A204.1 (cell line): ENCODE measurements around the gene BMAL2.

Experiments used
- FAIRE-seq: peaks from 2 replicates; lab custom pipeline; 2012; peaks lifted over from hg19 to GRCh38; lab: Jason Lieb, UNC

BMAL2 gene, protein sequence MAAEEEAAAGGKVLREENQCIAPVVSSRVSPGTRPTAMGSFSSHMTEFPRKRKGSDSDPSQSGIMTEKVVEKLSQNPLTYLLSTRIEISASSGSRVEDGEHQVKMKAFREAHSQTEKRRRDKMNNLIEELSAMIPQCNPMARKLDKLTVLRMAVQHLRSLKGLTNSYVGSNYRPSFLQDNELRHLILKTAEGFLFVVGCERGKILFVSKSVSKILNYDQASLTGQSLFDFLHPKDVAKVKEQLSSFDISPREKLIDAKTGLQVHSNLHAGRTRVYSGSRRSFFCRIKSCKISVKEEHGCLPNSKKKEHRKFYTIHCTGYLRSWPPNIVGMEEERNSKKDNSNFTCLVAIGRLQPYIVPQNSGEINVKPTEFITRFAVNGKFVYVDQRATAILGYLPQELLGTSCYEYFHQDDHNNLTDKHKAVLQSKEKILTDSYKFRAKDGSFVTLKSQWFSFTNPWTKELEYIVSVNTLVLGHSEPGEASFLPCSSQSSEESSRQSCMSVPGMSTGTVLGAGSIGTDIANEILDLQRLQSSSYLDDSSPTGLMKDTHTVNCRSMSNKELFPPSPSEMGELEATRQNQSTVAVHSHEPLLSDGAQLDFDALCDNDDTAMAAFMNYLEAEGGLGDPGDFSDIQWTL

GRCh38 chr12:27332714-27333402 lies at the start of gene BMAL2:
Gene BMAL2, plus strand, starts transcription at chr12:27332836. Its CDS starts 237 bp downstream, at chr12:27333073.
- FAIRE-seq: no peak

- FAIRE-seq: no peak
Observed at GRCh38 chr12:27284021-27284420, 48.6 kb upstream of the BMAL2 start.

GRCh38 chr12:27284751-27285150 lies 47.9 kb upstream of the BMAL2 start:
- FAIRE-seq: no peak

DNA sequence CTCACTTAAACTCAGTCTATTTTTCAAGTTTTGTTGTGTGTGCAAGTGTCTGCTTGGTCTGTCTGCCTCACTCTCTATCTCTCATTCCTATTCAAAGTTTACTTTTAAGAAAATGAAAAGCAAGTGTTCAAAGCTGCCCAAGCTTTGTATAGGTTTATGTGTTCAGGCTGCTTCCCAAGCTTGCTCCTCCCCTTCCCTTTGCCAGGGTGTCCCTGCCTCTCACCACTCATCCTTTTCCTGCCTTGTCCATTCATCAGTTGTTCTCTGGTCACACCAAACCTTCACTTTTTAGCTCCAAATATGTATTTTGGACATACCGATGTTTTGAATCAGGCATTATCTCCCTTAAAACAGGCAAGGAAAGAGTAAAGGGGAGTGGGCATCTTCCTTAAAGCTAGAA lies 47.2 kb upstream of the BMAL2 start:
- FAIRE-seq: no peak

DNA sequence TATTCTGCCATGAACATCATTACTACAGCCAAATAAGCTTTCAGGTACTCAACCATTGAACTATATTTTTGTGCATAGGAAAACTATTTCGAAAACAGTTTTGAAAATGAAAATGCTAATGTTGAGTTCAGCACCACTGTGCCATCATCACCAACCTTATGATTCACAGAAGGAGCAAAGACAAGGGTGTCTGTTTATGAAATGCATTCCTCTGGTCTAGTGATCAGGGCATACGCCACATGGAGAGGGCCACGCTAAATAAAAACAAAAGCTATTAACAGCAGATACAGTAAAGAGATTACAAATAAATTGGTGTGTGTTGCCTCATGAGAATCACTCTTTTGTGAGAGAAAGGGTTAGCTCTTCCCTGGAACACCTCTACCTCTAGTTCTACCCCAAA lies 43.2 kb upstream of the BMAL2 start:
- no peak for FAIRE-seq

DNA sequence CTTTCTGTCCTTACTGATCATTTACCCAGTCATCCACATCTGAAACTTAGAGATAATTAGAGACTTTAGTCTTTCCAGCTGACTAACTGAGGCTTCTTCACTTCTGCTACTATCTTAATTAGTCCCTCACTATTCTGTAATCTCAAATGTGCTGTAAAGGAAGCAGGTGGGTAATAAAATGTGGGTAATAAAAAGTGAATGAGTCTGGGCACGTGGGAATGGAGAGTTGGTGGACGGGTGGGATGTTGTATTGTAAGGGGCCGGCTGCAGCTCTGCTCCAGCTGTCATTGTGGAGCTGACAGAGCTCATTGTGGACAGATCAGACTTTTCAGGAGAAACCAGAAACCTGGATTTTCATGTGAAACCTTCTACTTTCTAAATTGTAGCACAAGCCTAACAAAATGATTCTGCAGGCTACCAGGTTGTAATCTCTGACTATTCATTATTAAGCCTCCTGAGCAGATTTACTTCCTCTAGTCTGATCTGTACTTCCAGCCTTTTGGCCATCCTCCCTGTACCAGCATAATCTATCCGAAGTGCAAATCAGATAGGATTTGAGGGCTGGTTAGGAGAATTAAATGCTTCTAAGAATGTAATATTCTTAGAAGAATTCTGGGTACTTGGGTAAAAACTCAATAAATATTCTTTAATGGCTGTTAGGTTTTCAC lies 42.0 kb upstream of the BMAL2 start:
- no peak for FAIRE-seq

DNA sequence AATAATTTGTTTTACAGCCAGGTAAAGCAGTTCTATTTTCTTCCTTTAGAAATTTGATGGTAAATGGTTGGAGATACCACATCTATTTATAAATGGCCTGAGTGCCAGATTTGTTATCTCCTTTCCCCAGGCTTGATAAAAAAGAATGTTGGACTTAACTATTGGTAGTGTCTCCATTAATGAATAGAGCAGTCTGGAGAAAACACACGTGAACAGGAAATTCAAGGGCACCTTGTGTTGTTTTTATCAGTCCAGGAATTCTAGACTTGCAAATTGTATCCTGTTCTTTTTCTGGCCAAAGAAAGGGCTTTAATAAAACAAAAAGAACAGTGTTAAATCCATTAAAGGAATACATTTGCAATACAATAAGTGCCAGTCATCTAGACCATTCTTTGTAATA lies 40.8 kb upstream of the BMAL2 start:
- FAIRE-seq: no peak

DNA sequence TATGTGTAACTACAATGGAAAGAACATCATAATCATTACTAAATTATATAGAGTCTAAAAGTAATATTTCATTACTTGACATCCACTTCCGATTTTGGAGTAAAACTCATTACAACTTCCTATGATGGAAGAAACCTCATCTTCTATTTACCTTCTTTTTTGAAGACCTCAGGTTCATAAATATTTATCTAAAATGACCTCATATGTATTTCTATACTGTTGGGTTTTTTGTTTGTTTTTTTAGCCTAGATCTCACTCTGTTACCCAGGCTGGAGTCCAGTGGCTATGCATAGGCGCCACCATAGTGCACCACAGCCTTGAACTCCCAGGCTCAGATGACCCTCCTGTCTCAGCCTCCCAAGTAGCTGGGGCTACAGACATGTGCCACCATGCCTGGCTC lies 39.9 kb upstream of the BMAL2 start:
- FAIRE-seq: no peak

GRCh38 chr12:27293463-27293862 lies 39.2 kb upstream of the BMAL2 start:
- FAIRE-seq: no peak

DNA sequence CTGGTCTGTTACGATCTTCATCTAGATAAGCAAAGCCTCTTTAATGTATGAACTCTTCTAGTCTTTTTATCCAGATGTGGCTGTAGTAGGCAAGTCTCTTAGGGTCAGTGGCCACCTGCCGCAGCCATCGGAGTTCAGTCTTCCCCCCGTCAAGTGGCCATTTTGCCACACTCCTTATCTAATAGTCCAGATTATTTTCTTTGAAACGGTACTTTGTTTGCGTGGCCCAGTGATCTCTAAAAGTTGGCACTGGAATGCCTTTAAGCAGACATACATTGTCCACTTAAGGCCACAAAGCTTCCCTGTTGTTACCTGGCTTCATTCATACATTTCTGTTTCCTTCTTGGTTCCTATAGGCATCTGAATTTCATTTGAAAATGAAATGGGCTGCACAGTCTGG lies 36.0 kb upstream of the BMAL2 start:
- FAIRE-seq: no peak

GRCh38 chr12:27297566-27297965 lies 35.1 kb upstream of the BMAL2 start:
- FAIRE-seq: no peak

DNA sequence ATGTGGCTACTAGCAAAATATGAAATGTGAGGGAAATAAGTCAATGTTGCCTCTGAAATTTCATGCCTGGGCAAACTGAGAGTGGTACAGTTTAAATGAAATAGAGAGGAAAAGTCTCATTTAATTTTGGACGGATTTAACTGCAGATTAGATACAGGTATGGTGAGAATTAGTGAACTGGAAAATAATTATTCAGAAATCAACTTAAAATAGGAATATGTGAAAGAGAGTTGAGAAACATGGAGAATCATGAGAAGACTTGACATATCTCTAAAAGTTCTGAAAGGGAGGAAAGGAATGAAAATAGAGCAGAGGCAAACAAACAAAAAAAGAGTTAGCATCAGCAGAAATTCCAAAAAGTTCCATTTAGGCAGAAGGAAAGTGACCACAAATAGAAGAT lies 33.5 kb upstream of the BMAL2 start:
- FAIRE-seq: no peak

GRCh38 chr12:27300226-27300625 lies 32.4 kb upstream of the BMAL2 start:
- FAIRE-seq: peak; percentile 57

DNA sequence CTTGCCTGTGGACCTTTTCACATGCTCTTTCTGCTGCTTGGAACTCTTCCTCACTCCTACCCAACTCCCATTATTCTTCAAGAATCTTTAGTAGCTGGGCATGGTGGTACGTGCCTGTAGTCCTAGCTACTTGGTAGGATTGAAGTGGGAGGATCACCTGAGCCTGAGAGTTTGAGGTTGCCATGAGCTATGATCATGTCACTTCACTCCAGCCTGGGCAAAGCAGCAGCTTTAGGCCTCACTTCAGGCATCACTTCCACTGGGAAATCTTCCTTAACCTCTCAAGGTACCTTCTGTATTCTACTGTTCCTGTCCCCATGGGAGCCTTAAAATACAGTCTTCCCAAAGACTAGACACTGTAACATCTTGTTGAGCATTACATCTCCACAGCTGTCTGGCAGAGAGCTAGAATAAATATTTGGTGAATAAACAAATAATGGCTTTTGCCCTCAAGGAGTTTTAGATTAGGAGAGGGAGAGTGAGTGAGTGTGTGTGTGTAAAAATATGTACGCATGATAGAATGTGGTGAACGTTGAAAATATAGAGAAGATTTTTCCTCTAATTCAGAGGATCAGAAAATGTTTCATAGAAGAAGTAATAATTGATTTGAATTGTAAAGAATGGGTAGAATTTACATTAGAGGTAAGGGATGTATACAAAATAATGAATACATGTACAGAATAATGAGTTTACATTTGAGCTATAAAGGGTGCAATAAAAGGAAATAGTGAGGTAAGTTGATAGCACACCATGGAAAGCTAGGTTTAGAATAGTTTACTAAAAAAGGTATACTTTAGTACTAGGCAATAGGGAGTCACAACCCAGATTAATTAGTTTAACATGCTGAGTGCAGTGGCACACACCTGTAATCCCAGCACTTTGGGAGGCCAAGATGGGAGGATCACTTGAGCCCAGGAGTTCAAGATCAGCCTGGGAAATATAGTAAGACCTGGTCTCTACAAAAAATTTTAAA lies 29.2 kb upstream of the BMAL2 start:
- FAIRE-seq: no peak

- FAIRE-seq: no peak
Observed at GRCh38 chr12:27304856-27305255, 27.8 kb upstream of the BMAL2 start.

- FAIRE-seq: peak; percentile 99
Observed at GRCh38 chr12:27305673-27306456, 26.8 kb upstream of the BMAL2 start.

DNA sequence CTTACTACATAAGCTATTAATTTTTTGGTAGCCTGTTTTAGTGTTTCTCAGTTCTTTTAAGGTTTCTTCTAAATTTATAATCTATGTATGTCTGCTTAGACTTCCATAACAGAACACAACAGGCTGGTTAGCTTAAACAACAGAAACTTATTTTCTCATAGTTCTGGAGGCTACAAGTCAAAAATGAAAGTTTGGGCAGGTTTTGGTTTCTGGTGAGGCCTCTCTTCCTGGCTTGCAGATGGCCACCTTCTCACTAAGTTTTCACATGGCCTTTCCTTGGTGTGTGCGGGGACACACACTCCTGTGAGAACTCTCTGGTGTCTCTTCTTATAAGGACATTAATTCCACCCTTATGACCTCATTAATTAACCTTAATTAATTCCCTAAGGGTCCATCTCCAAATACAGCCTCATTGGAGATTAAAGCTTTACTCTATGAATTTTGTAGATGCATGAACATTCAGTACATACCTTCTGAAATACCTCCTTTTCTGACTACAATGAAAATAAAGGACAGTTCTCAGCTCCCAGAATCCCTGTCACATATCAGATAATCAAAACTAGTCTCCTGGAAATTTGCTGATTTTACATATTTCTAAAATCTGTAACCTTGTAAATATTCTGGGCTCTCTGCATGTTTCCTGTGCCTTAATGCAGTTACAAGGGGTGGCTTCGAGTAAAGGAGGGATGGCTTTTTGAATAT lies 23.2 kb upstream of the BMAL2 start:
- FAIRE-seq: no peak

DNA sequence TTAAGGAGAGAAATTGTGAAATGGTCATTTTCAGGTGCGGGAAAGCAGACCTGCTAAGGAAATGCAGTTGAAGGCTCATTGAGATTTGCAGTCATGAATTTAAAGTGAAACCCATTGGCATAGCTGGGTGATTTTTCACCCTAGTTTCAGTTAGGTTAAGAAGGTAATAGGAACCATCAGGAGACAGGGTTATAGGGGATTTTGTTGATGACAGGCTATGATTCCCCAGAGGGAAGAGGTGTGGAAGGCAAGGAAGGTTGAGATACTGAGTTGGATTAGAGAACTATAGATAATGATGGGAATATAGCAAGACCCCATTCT lies 22.7 kb upstream of the BMAL2 start:
- FAIRE-seq: no peak

DNA sequence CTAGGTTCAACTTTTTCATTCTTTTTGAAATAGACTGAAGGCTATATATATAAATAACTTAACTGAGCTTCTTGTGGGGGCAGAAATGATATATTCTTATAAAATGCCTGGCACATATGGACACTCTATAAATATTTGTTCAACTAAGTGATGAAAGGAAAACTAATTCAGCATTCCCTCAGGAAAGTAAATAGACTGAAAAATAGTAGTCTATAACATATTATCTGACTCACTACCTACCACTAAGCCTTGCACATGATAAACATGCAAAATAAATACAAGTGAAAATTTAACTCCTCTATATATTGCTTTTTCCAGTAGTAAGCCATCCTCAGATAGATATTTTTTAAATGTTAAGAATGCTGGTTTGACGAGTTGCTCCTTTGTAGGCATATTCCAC lies 15.7 kb upstream of the BMAL2 start:
- no peak for FAIRE-seq

GRCh38 chr12:27319409-27319808 lies 13.2 kb upstream of the BMAL2 start:
- no peak for FAIRE-seq
